Ishikawa (cell line): ENCODE measurements around the gene CST7.

Source experiments
- CEBPB ChIP-seq: IDR thresholded peaks from 2 replicates; pipeline ENCODE4 v1.6.1; 2012
- CREB1 ChIP-seq: IDR thresholded peaks from 2 replicates; pipeline ENCODE4 v1.6.1; 2012; ENCODE audit warnings: low read depth
- EGR1 ChIP-seq: IDR thresholded peaks from 2 replicates; pipeline ENCODE4 v1.6.1; 2012
- EP300 ChIP-seq: IDR thresholded peaks from 2 replicates; pipeline ENCODE4 v1.6.1; 2012; ENCODE audit warnings: borderline replicate concordance
- FOXM1 ChIP-seq: IDR thresholded peaks from 2 replicates; pipeline ENCODE4 v1.6.1; 2012; ENCODE audit warnings: low read depth, borderline replicate concordance
- NFIC ChIP-seq: IDR thresholded peaks from 2 replicates; pipeline ENCODE4 v1.6.1; 2012
- RAD21 ChIP-seq: IDR thresholded peaks from 2 replicates; pipeline ENCODE4 v1.6.1; 2012; ENCODE audit warnings: low read depth
- TAF1 ChIP-seq: IDR thresholded peaks from 2 replicates; pipeline ENCODE4 v1.6.1; 2012; ENCODE audit warnings: low read depth, mild to moderate bottlenecking
- TCF12 ChIP-seq: IDR thresholded peaks from 2 replicates; pipeline ENCODE4 v1.6.1; 2012; ENCODE audit warnings: low read depth
- TEAD4 ChIP-seq: IDR thresholded peaks from 2 replicates; pipeline ENCODE4 v1.6.1; 2012
- YY1 ChIP-seq: IDR thresholded peaks from 2 replicates; pipeline ENCODE4 v1.6.1; 2012; ENCODE audit warnings: low read depth
- ZBTB7A ChIP-seq: IDR thresholded peaks from 2 replicates; pipeline ENCODE4 v1.6.1; 2012; ENCODE audit warnings: low read depth
- TF ChIP-seq, protein P1 (sequence below): IDR thresholded peaks from 2 replicates; pipeline ENCODE4 v1.6.1; 2012; ENCODE audit warnings: low read depth, mild to moderate bottlenecking
- TF ChIP-seq, protein P2 (sequence below): IDR thresholded peaks from 2 replicates; pipeline ENCODE4 v1.6.1; 2012
- TF ChIP-seq, protein P3 (sequence below): IDR thresholded peaks from 2 replicates; pipeline ENCODE4 v1.6.1; 2012

CST7 gene

DNA sequence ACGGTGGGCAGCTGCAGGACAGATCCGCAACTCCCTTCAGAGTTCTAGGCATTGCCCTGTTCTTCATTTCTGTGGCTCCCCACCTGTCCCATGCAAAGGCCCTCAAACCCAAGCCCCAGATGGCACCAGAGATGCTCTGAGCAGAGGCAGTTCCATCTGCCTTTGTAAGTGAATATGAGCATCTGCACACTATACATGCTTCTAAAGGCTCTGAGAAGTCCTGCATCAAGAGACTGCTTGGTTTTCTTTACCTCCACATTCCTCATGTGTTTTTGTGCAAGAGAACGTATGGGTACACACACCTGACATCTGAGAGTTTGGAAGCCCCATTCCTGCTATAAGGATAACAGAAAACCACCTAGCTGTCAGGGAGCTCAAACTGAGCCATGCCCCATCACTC lies 14.4 kb upstream of the CST7 start:
- TF ChIP-seq TCF12 (no peak), RAD21 (no peak), FOXM1 (no peak), CREB1 (no peak), ZBTB7A (no peak), NFIC (no peak), YY1 (no peak), TAF1 (no peak)
- TF ChIP-seq, protein P1, sequence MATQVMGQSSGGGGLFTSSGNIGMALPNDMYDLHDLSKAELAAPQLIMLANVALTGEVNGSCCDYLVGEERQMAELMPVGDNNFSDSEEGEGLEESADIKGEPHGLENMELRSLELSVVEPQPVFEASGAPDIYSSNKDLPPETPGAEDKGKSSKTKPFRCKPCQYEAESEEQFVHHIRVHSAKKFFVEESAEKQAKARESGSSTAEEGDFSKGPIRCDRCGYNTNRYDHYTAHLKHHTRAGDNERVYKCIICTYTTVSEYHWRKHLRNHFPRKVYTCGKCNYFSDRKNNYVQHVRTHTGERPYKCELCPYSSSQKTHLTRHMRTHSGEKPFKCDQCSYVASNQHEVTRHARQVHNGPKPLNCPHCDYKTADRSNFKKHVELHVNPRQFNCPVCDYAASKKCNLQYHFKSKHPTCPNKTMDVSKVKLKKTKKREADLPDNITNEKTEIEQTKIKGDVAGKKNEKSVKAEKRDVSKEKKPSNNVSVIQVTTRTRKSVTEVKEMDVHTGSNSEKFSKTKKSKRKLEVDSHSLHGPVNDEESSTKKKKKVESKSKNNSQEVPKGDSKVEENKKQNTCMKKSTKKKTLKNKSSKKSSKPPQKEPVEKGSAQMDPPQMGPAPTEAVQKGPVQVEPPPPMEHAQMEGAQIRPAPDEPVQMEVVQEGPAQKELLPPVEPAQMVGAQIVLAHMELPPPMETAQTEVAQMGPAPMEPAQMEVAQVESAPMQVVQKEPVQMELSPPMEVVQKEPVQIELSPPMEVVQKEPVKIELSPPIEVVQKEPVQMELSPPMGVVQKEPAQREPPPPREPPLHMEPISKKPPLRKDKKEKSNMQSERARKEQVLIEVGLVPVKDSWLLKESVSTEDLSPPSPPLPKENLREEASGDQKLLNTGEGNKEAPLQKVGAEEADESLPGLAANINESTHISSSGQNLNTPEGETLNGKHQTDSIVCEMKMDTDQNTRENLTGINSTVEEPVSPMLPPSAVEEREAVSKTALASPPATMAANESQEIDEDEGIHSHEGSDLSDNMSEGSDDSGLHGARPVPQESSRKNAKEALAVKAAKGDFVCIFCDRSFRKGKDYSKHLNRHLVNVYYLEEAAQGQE, result no peak
- TF ChIP-seq, protein P2, sequence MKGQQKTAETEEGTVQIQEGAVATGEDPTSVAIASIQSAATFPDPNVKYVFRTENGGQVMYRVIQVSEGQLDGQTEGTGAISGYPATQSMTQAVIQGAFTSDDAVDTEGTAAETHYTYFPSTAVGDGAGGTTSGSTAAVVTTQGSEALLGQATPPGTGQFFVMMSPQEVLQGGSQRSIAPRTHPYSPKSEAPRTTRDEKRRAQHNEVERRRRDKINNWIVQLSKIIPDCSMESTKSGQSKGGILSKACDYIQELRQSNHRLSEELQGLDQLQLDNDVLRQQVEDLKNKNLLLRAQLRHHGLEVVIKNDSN, result no peak

DNA sequence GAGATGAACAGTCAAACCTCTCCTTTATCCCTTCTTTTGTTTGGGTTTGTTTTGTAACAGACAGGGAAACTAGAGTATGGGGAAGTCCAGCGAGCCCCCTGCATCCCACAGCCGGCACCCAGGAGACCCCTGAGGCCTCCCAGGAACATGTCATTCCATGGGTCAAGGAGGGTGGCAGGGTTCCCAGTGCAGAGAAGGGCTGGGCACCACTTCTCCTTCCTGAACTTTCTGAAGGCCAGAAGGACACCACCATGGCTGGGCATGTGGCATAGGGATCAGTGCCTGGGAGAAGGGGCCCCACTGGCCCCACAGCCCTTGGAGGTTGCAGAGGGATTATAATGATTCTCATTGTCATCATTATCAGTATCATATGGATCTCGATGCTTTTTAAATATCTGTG lies 13.9 kb upstream of the CST7 start:
- TF ChIP-seq TCF12 (no peak), RAD21 (no peak), NFIC (no peak), ZBTB7A (no peak), EGR1 (no peak), CREB1 (no peak), EP300 (no peak), YY1 (no peak), TEAD4 (no peak), TAF1 (no peak), CEBPB (no peak), FOXM1 (no peak)
- TF ChIP-seq, protein P3, sequence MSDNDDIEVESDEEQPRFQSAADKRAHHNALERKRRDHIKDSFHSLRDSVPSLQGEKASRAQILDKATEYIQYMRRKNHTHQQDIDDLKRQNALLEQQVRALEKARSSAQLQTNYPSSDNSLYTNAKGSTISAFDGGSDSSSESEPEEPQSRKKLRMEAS, result no peak
- TF ChIP-seq, protein P2, result no peak

DNA sequence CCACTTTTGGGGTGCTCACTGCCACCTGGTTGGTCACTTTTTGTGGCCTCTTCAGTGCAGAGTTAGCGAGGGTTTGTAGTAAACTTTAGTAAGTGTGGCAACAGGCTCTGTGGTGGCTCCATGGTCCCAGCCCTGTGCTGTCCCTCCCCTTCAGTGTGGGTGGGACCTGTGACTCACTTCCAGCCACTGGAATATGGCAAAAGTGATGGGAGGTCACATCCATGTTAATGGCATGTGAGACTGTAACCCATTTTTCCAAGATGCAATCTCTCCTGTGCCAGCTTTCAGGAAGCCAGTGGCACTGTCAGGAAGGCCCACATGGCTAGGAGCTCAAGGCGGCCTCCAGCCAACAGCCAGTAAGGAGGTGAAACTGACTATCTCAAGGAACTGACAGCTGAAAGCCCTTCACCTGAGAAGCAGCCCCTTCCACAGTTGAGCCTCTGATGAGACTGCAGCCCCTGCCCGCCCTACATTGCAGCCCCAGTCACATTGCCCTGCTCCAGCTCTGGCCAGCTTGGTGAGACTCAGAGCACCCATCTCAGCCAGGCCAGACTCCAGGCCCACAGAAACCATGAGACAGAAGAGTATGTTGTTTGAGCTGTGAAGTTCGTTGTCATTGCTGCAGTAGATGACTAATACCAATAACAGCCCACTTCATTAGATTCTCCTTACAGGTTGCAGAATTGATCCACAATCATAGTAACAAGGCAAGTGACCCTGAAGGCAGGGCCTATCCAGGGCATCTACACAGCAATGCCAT lies 13.1 kb upstream of the CST7 start:
- TF ChIP-seq TCF12, result no peak
- no peak for TF ChIP-seq RAD21
- TF ChIP-seq, protein P2, result no peak
- TF ChIP-seq CREB1, result no peak
- TF ChIP-seq NFIC, result no peak
- TF ChIP-seq TAF1, result no peak
- TF ChIP-seq FOXM1, result no peak
- no peak for TF ChIP-seq TEAD4
- TF ChIP-seq EP300, result no peak
- no peak for TF ChIP-seq CEBPB
- TF ChIP-seq EGR1, result no peak
- TF ChIP-seq, protein P3, result no peak
- no peak for TF ChIP-seq YY1
- no peak for TF ChIP-seq ZBTB7A
- TF ChIP-seq, protein P1, result no peak

DNA sequence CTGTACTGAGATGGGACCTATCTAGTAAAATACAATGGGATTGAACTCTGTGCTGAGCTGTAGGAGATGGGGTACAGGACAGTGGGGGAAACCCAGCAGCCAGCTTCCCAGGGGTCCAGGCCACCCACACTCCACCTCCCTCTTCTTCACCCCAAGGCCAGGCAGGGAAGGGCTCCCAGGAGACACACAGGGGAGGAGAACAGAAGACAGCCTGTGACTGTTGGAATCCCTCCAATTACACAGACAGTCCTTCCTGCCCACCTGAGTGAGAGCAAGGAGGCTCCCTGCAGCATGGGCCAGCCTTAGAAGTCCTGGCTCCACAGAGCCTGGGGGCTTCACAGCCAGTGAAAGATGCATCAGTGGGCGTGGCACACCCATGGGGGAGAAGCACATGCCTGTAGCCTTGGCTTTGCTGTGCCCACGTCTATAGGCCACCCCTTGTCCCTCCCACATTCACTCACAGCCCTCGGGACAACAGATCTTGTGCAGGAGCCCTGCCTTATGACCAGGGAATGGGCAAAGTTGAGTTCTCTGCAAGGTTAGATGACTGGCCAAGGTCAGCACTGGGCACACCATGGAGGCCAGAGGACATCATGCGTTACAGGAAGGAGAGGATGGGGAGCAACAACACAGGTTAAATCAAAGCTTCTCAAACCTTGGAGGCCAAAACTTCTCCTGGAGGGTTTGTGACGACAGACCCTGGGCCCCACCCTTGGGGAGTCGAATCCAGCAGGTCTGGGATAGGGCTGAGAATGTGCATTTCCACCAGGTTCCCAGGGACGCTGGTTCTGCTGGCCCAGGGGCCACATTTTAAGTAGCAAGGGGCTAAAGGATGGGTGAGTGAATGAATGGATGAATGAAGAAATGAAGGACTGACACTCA lies 12.3 kb upstream of the CST7 start:
- TF ChIP-seq FOXM1, result no peak
- TF ChIP-seq, protein P3, result no peak
- no peak for TF ChIP-seq EP300
- no peak for TF ChIP-seq CEBPB
- no peak for TF ChIP-seq TAF1
- TF ChIP-seq, protein P1, result no peak
- TF ChIP-seq NFIC, result no peak
- TF ChIP-seq TCF12, result no peak
- no peak for TF ChIP-seq TEAD4
- TF ChIP-seq YY1, result no peak
